HepG2 (cell line): ENCODE results near the gene FGD4. TPM values are rescaled to one million over a fixed set of nuclear protein-coding genes. Genes with fewer than 3 reads are reported as not detected.

Experiments
- ATAC-seq: fragments of 200-7000 bp; cut with Tn5 transposase; 3 replicates; pipeline ENCODE4 v1.9.1; 2020; ENCODE audit warnings: mild to moderate bottlenecking, moderate library complexity
- BruUV-seq: library from RNA; stranded (reverse); fragments of 400-500 nt; replicated peaks from 2 replicates; lab custom pipeline; 2021; lab: Mats Ljungman, UMichigan
- CTCF ChIA-PET: fragments of 300-600 bp; formaldehyde crosslinking; extraction: SDS; loops from one replicate; lab custom pipeline; 2021; ENCODE audit warnings: low total read pairs, inconsistent platforms, low intra/inter-chr PET ratio; lab: Yijun Ruan, JAX
- POLR2A ChIA-PET: fragments of 350-600 bp; sonication (Branson Sonifier 250); formaldehyde crosslinking; loops from one replicate; lab custom pipeline; 2020; ENCODE audit warnings: antibody characterized with exemption, inconsistent platforms; lab: Yijun Ruan, JAX
- DNase-seq: peaks from one replicate; pipeline ENCODE4 v3.0.0-alpha.2; 2015; ENCODE audit warnings: low spot score
- FAIRE-seq: peaks from 3 replicates; lab custom pipeline; 2011; peaks lifted over from hg19 to GRCh38; lab: Jason Lieb, UNC
- H2AFZ ChIP-seq: one replicate; pipeline ENCODE4 v1.6.1; 2011; ENCODE audit warnings: low read length, inconsistent platforms
- H3K27ac ChIP-seq: fragments of 300-600 bp; 3 replicates; pipeline ENCODE4 v1.8.0; 2011; ENCODE audit warnings: mixed run types, mild to moderate bottlenecking, mixed read lengths, low read length, inconsistent platforms; ENCODE audit not compliant: insufficient read depth; ENCODE audit errors: extremely low read length
- H3K27me3 ChIP-seq, 2 experiments: fragments of 200-600 bp in 1 of 2; 2 replicates in 1 of 2; 3 replicates in 1 of 2; pipeline versions ENCODE4 v1.6.0 to v1.8.0; 2011; ENCODE audit warnings: low read length in 2 of 2, mild to moderate bottlenecking in 2 of 2, moderate library complexity in 2 of 2, inconsistent platforms in 1 of 2; ENCODE audit not compliant: insufficient read depth in 2 of 2, control insufficient read depth in 1 of 2
- H3K36me3 ChIP-seq, 2 experiments: fragments of 200-600 bp in 1 of 2; replicated peaks in 1 of 2; 2 replicates in 1 of 2; 3 replicates in 1 of 2; pipeline versions ENCODE4 v1.5.1 to v1.8.0; 2011; ENCODE audit warnings: low read length in 2 of 2, inconsistent platforms in 1 of 2; ENCODE audit not compliant: insufficient read depth in 2 of 2, control insufficient read depth in 1 of 2
- H3K4me1 ChIP-seq: 2 replicates; pipeline ENCODE4 v1.5.1; 2012; ENCODE audit warnings: low read length, inconsistent platforms; ENCODE audit not compliant: insufficient read depth
- H3K4me2 ChIP-seq: 2 replicates; pipeline ENCODE4 v1.6.0; 2011; ENCODE audit warnings: low read depth, low read length, inconsistent platforms
- H3K4me3 ChIP-seq, 3 experiments: fragments of 200-600 bp in 1 of 3; sonication (generic), shearing (Covaris generic) in 1 of 3; replicated peaks in 1 of 3; 2 replicates each; pipeline ENCODE4 v1.5.1; 2011 to 2016; ENCODE audit warnings: low read length in 3 of 3, inconsistent platforms in 2 of 3, low read depth in 2 of 3, mild to moderate bottlenecking in 2 of 3, control low read depth in 1 of 3, mixed read lengths in 1 of 3; ENCODE audit not compliant: insufficient read depth in 1 of 3
- H3K79me2 ChIP-seq: one replicate; pipeline ENCODE4 v1.6.1; 2011; ENCODE audit warnings: low read length, inconsistent platforms; ENCODE audit not compliant: insufficient read depth
- H3K9ac ChIP-seq: 2 replicates; pipeline ENCODE4 v1.6.0; 2011; ENCODE audit warnings: mild to moderate bottlenecking, low read depth, low read length, inconsistent platforms; ENCODE audit not compliant: insufficient read depth
- H3K9me3 ChIP-seq: 2 replicates; pipeline ENCODE4 v1.5.1; 2012; ENCODE audit warnings: mild to moderate bottlenecking, low read length
- H4K20me1 ChIP-seq: 2 replicates; pipeline ENCODE4 v1.6.0; 2011; ENCODE audit warnings: inconsistent platforms, mild to moderate bottlenecking, low read length, moderate library complexity; ENCODE audit not compliant: insufficient read depth
- DZIP1 ChIP-seq: sonication (generic); formaldehyde crosslinking; IDR thresholded peaks from 2 replicates; pipeline ENCODE4 v1.5.0; 2020; ENCODE audit warnings: mild to moderate bottlenecking, missing genetic modification reagents
- EED ChIP-seq: sonication (generic); formaldehyde crosslinking; IDR thresholded peaks from 2 replicates; pipeline ENCODE4 v1.5.0; 2020; ENCODE audit warnings: mild to moderate bottlenecking, missing genetic modification reagents
- MEIS2 ChIP-seq: sonication (generic); formaldehyde crosslinking; IDR thresholded peaks from 2 replicates; pipeline ENCODE4 v1.9.0; 2021; ENCODE audit warnings: mild to moderate bottlenecking, missing genetic modification reagents
- MYNN ChIP-seq: sonication (generic); formaldehyde crosslinking; IDR thresholded peaks from 2 replicates; pipeline ENCODE4 v1.4.0; 2020; ENCODE audit warnings: mild to moderate bottlenecking, low read depth, missing genetic modification reagents
- RFXAP ChIP-seq: sonication (generic); formaldehyde crosslinking; IDR thresholded peaks from 2 replicates; pipeline ENCODE4 v1.4.0; 2020; ENCODE audit warnings: missing genetic modification reagents, borderline replicate concordance
- ZBTB7B ChIP-seq: sonication (generic); formaldehyde crosslinking; IDR thresholded peaks from 2 replicates; pipeline ENCODE4 v1.4.0; 2020; ENCODE audit warnings: missing genetic modification reagents
- ZNF101 ChIP-seq: sonication (generic); formaldehyde crosslinking; IDR thresholded peaks from 2 replicates; pipeline ENCODE4 v1.4.0; 2020; ENCODE audit warnings: mild to moderate bottlenecking, low read depth, missing genetic modification reagents, borderline replicate concordance
- ZNF12 ChIP-seq: sonication (generic); formaldehyde crosslinking; IDR thresholded peaks from 2 replicates; pipeline ENCODE4 v1.5.0; 2020; ENCODE audit warnings: missing genetic modification reagents
- ZNF142 ChIP-seq: sonication (generic); formaldehyde crosslinking; IDR thresholded peaks from 2 replicates; pipeline ENCODE4 v1.4.0; 2020; ENCODE audit warnings: missing genetic modification reagents
- ZNF44 ChIP-seq: sonication (generic); formaldehyde crosslinking; IDR thresholded peaks from 2 replicates; pipeline ENCODE4 v1.5.1; 2020; ENCODE audit warnings: mild to moderate bottlenecking, missing genetic modification reagents
- ZNF740 ChIP-seq: sonication (generic); formaldehyde crosslinking; IDR thresholded peaks from 2 replicates; pipeline ENCODE4 v1.4.0; 2020; ENCODE audit warnings: missing genetic modification reagents
- ZNF775 ChIP-seq: sonication (generic); formaldehyde crosslinking; IDR thresholded peaks from 2 replicates; pipeline ENCODE4 v1.4.0; 2020; ENCODE audit warnings: missing genetic modification reagents, mild to moderate bottlenecking, moderate library complexity, borderline replicate concordance
- WGBS: methylation state at CpG from one replicate; pipeline ENCODE4 v1.1.6; 2017; ENCODE audit warnings: low lambda C conversion rate; 5-methylcytosine and 5-hydroxymethylcytosine counted together
- in situ Hi-C: cut with HindIII; loops from 2 replicates; pipeline ENCODE4 v1.10.0; 2017; ENCODE audit warnings: low pct_unique_long_range_greater_than_20kb; ENCODE audit not compliant: extremely low pct_ligation_motif_present
- intact Hi-C: fragments of 100-400 bp; cut with micrococcal nuclease; formaldehyde crosslinking; loops from one replicate; pipeline ENCODE4 v1.10.0; 2022; ENCODE audit not compliant: unreplicated experiment
- polyA plus RNA-seq, 8 experiments: library from polyadenylated mRNA; depleted of rRNA in 3 of 8; stranded (reverse) in 7 of 8; unstranded in 1 of 8; fragments of >200 nt; fragmentation: Illumina TruSeq in 4 of 8; extraction: Trizol in 4 of 8; gene quantifications; 2 replicates each; pipeline versions ENCODE4 v1.2.1 to v1.2.3, GENCODE V29; 2011 to 2016; ENCODE audit warnings: low read depth in 4 of 8, missing spikeins in 1 of 8, mixed read lengths in 1 of 8; ENCODE audit not compliant: insufficient read depth in 1 of 8
- total RNA-seq, 5 experiments: library from RNA; depleted of rRNA; stranded (reverse); fragments of >200 nt; fragmentation: Illumina TruSeq; extraction: Trizol; gene quantifications; 2 replicates each; pipeline ENCODE4 v1.2.3, GENCODE V29; 2016; ENCODE audit warnings: low read depth in 1 of 5

The FGD4 gene
- total and polyA plus RNA-seq, 2 of the 13 experiments (the other 11 are each of a cell fraction or from before 2014, with no cell fraction given): 4.6 to 6.6 TPM

- Histone ChIP-seq H3K9me3 (no peaks in the 10 kb centered on the region), H2AFZ (no peak overlapping the region), H3K27ac (no peak overlapping the region), H3K4me3 (no peak overlapping the region), H3K4me1 (peaks cover 29% of the 10 kb centered on the region), H3K4me2 (no peak overlapping the region), H3K27me3 (no peaks in the 10 kb centered on the region), H3K9ac (no peak overlapping the region), H3K79me2 (no peaks in the 10 kb centered on the region), H4K20me1 (no peaks in the 10 kb centered on the region), H3K36me3 (no peaks in the 10 kb centered on the region)
- 79% methylated on average over 2 of the region's 2 CpGs for WGBS
- in situ Hi-C loops: no loop called here
- no peak for FAIRE-seq
- intact Hi-C loops: no loop called here
- ATAC-seq: no peak
- DNase-seq: no peak
- ChIA-PET POLR2A (no interaction called here), CTCF (no interaction called here)
- BruUV-seq: no TSS peak
- TF ChIP-seq ZNF775 (CRISPR knock-in tag): no peak
- TF ChIP-seq EED (CRISPR knock-in tag): no peak
- TF ChIP-seq DZIP1 (CRISPR knock-in tag): no peak
- TF ChIP-seq ZBTB7B (CRISPR knock-in tag): no peak
- TF ChIP-seq ZNF12: no peak
- no peak for TF ChIP-seq ZNF101 (CRISPR knock-in tag)
- no peak for TF ChIP-seq RFXAP (CRISPR knock-in tag)
- TF ChIP-seq ZNF142 (CRISPR knock-in tag): no peak
- no peak for TF ChIP-seq MYNN (CRISPR knock-in tag)
- no peak for TF ChIP-seq MEIS2 (CRISPR knock-in tag)
- no peak for TF ChIP-seq ZNF44 (CRISPR knock-in tag)
- TF ChIP-seq ZNF740 (CRISPR knock-in tag): no peak
Observed at GRCh38 chr12:32466986-32467711, 67.8 kb downstream of the FGD4 start.
